ENCODE results near the gene KRTAP10-6.

KRTAP10-6 gene

GRCh38 chr21:44576025-44576420 lies 16.3 kb downstream of the KRTAP10-6 start:
- Histone ChIP-seq H2BK15ac (ENCODE audit: low read depth, poor library complexity, severe bottlenecking) (no peak overlapping the region), H4K91ac (ENCODE audit: low read length) (no peak overlapping the region), H4K8ac (ENCODE audit: low read length) (no peak overlapping the region), H3K23ac (ENCODE audit: low read length in 2 of 2) (no peak overlapping the region), H2AK5ac (ENCODE audit: low read length, severe bottlenecking) (no peak overlapping the region), H3K9me3 (ENCODE audit: control insufficient read depth, low read length) (peaks cover 32% of the 10 kb centered on the region), H3K79me1 (replicated peaks; ENCODE audit: low read length, poor library complexity, severe bottlenecking) (no peaks in the 10 kb centered on the region), H2AFZ (ENCODE audit: low read depth, low read length) (no peak overlapping the region), H3K4me1 (ENCODE audit: control insufficient read depth, insufficient read depth, low read depth, low read length) (no peaks in the 10 kb centered on the region), H3K14ac (ENCODE audit: low read length in 2 of 2) (no peak overlapping the region), H3K4ac (ENCODE audit: low read depth in 1 of 2, low read length in 2 of 2) (no peak overlapping the region), H3K27me3 (ENCODE audit: control insufficient read depth in 1 of 2, insufficient read depth in 1 of 2, low read length in 2 of 2) (no peaks in the 10 kb centered on the region), H2BK5ac (ENCODE audit: low read depth, low read length, poor library complexity, severe bottlenecking) (no peak overlapping the region), H3K4me3 (ENCODE audit: insufficient read depth in 1 of 2, low read depth in 1 of 2, low read length in 2 of 2) (no peak overlapping the region), H2BK120ac (ENCODE audit: low read depth, low read length) (no peak overlapping the region), H3K18ac (ENCODE audit: low read depth in 1 of 2, low read length in 2 of 2) (no peak overlapping the region), H3K4me2 (ENCODE audit: low read length, poor library complexity, severe bottlenecking) (no peak overlapping the region), H3K36me3 (ENCODE audit: control insufficient read depth in 1 of 2, insufficient read depth in 2 of 2, low read depth in 1 of 2, low read length in 2 of 2) (no peaks in the 10 kb centered on the region), H3K27ac (ENCODE audit: low read length, poor library complexity, severe bottlenecking) (no peak overlapping the region), H2BK12ac (ENCODE audit: low read length in 2 of 2) (no peak overlapping the region), H3K9ac (ENCODE audit: low read length) (no peak overlapping the region)
- WGBS, result 88% methylated on average over 10 of the region's 10 CpGs
- no peak for DNase-seq

- Histone ChIP-seq H2BK15ac (ENCODE audit: low read depth, poor library complexity, severe bottlenecking) (no peak overlapping the region), H3K14ac (ENCODE audit: low read length in 2 of 2) (no peak overlapping the region), H3K9ac (ENCODE audit: low read length) (no peak overlapping the region), H3K36me3 (ENCODE audit: control insufficient read depth in 1 of 2, insufficient read depth in 2 of 2, low read depth in 1 of 2, low read length in 2 of 2) (no peaks in the 10 kb centered on the region), H3K4me3 (ENCODE audit: insufficient read depth in 1 of 2, low read depth in 1 of 2, low read length in 2 of 2) (no peak overlapping the region), H4K91ac (ENCODE audit: low read length) (no peak overlapping the region), H3K4ac (ENCODE audit: low read depth in 1 of 2, low read length in 2 of 2) (no peak overlapping the region), H3K4me2 (ENCODE audit: low read length, poor library complexity, severe bottlenecking) (no peak overlapping the region), H3K79me1 (replicated peaks; ENCODE audit: low read length, poor library complexity, severe bottlenecking) (no peaks in the 10 kb centered on the region), H3K4me1 (ENCODE audit: control insufficient read depth, insufficient read depth, low read depth, low read length) (no peaks in the 10 kb centered on the region), H3K23ac (ENCODE audit: low read length in 2 of 2) (no peak overlapping the region), H2BK120ac (ENCODE audit: low read depth, low read length) (no peak overlapping the region), H2BK12ac (ENCODE audit: low read length in 2 of 2) (no peak overlapping the region), H3K9me3 (ENCODE audit: control insufficient read depth, low read length) (peaks cover 32% of the 10 kb centered on the region), H2BK5ac (ENCODE audit: low read depth, low read length, poor library complexity, severe bottlenecking) (no peak overlapping the region), H3K27me3 (ENCODE audit: control insufficient read depth in 1 of 2, insufficient read depth in 1 of 2, low read length in 2 of 2) (no peaks in the 10 kb centered on the region), H2AFZ (ENCODE audit: low read depth, low read length) (no peak overlapping the region), H3K27ac (ENCODE audit: low read length, poor library complexity, severe bottlenecking) (no peak overlapping the region), H2AK5ac (ENCODE audit: low read length, severe bottlenecking) (no peak overlapping the region), H4K8ac (ENCODE audit: low read length) (no peak overlapping the region), H3K18ac (ENCODE audit: low read depth in 1 of 2, low read length in 2 of 2) (no peak overlapping the region)
- no peak for DNase-seq
- 81% methylated on average over 19 of the region's 20 CpGs for WGBS
These were observed 16.8 kb downstream of the KRTAP10-6 start for GRCh38 chr21:44575307-44576024.

- Histone ChIP-seq H2AK5ac (ENCODE audit: low read length, severe bottlenecking) (no peak overlapping the region), H3K4me3 (ENCODE audit: insufficient read depth in 1 of 2, low read depth in 1 of 2, low read length in 2 of 2) (no peak overlapping the region)
- no peak for DNase-seq
These were observed 17.6 kb downstream of the KRTAP10-6 start for GRCh38 chr21:44574457-44575306.

More at GRCh38 chr21:44574457-44575306, 17.6 kb downstream of the KRTAP10-6 start:
- Histone ChIP-seq H2AFZ (ENCODE audit: low read depth, low read length) (no peak overlapping the region), H3K23ac (ENCODE audit: low read length in 2 of 2) (no peak overlapping the region), H2BK5ac (ENCODE audit: low read depth, low read length, poor library complexity, severe bottlenecking) (no peak overlapping the region), H3K79me1 (replicated peaks; ENCODE audit: low read length, poor library complexity, severe bottlenecking) (no peaks in the 10 kb centered on the region), H3K9me3 (ENCODE audit: control insufficient read depth, low read length) (peaks cover 37% of the 10 kb centered on the region), H3K4me2 (ENCODE audit: low read length, poor library complexity, severe bottlenecking) (no peak overlapping the region), H2BK15ac (ENCODE audit: low read depth, poor library complexity, severe bottlenecking) (no peak overlapping the region), H3K9ac (ENCODE audit: low read length) (no peak overlapping the region), H2BK120ac (ENCODE audit: low read depth, low read length) (no peak overlapping the region), H3K27ac (ENCODE audit: low read length, poor library complexity, severe bottlenecking) (no peak overlapping the region), H3K27me3 (ENCODE audit: control insufficient read depth in 1 of 2, insufficient read depth in 1 of 2, low read length in 2 of 2) (no peaks in the 10 kb centered on the region), H3K18ac (ENCODE audit: low read depth in 1 of 2, low read length in 2 of 2) (no peak overlapping the region), H3K36me3 (ENCODE audit: control insufficient read depth in 1 of 2, insufficient read depth in 2 of 2, low read depth in 1 of 2, low read length in 2 of 2) (no peaks in the 10 kb centered on the region), H3K4me1 (ENCODE audit: control insufficient read depth, insufficient read depth, low read depth, low read length) (no peaks in the 10 kb centered on the region), H3K4ac (ENCODE audit: low read depth in 1 of 2, low read length in 2 of 2) (no peak overlapping the region), H2BK12ac (ENCODE audit: low read length in 2 of 2) (no peak overlapping the region), H3K14ac (ENCODE audit: low read length in 2 of 2) (no peak overlapping the region), H4K8ac (ENCODE audit: low read length) (no peak overlapping the region), H4K91ac (ENCODE audit: low read length) (no peak overlapping the region)
- 76% methylated on average over 21 of the region's 21 CpGs for WGBS
